Endothelial cell (in vitro differentiated cells): ENCODE data around the gene ARID1A. TPM values are rescaled to one million over a fixed set of nuclear protein-coding genes. Genes with fewer than 3 reads are reported as not detected.

Experiments used
- DNase-seq: peaks from one replicate; pipeline ENCODE4 v3.0.0; 2021; ENCODE audit warnings: low spot score
- H3K27ac Mint-ChIP-seq: one replicate; pipeline ENCODE4 v1.8.0; 2021; ENCODE audit warnings: mixed read lengths, inconsistent platforms; ENCODE audit not compliant: unreplicated experiment
- H3K27me3 Mint-ChIP-seq: one replicate; pipeline ENCODE4 v1.8.0; 2021; ENCODE audit warnings: mild to moderate bottlenecking, moderate library complexity, mixed read lengths, inconsistent platforms; ENCODE audit not compliant: unreplicated experiment
- H3K36me3 Mint-ChIP-seq: one replicate; pipeline ENCODE4 v1.8.0; 2021; ENCODE audit warnings: mild to moderate bottlenecking, low read depth, mixed read lengths, inconsistent platforms; ENCODE audit not compliant: unreplicated experiment
- H3K4me1 Mint-ChIP-seq: one replicate; pipeline ENCODE4 v1.8.0; 2021; ENCODE audit warnings: mild to moderate bottlenecking, mixed read lengths, inconsistent platforms; ENCODE audit not compliant: unreplicated experiment
- H3K4me3 Mint-ChIP-seq: one replicate; pipeline ENCODE4 v1.8.0; 2021; ENCODE audit warnings: mild to moderate bottlenecking, mixed read lengths, inconsistent platforms; ENCODE audit not compliant: unreplicated experiment
- H3K9me3 Mint-ChIP-seq: one replicate; pipeline ENCODE4 v1.8.0; 2021; ENCODE audit warnings: mixed read lengths, inconsistent platforms; ENCODE audit not compliant: unreplicated experiment
- CTCF ChIP-seq: fragments of 200-600 bp; sonication (generic); IDR thresholded peaks from one replicate; pipeline ENCODE4 v1.5.0; 2021; ENCODE audit warnings: antibody characterized with exemption; ENCODE audit not compliant: unreplicated experiment
- total RNA-seq: library from RNA; stranded (reverse); fragmentation: NEBNext Ultra II Directional; extraction: Animal tissue kit (Norgen Biotek cat#: 25700); gene quantifications from one replicate; pipeline ENCODE4 v1.2.1, GENCODE V29; 2021; ENCODE audit not compliant: unreplicated experiment

ARID1A gene
- total RNA-seq, 1 donor from 2014 or later = 115 TPM

- Mint-ChIP-seq H3K27ac (peak overlapping the region; percentile 32), H3K9me3 (no peaks in the 10 kb centered on the region), H3K4me3 (no peak overlapping the region), H3K36me3 (peaks cover 25% of the 10 kb centered on the region), H3K27me3 (peaks cover 3% of the 10 kb centered on the region), H3K4me1 (peaks cover 32% of the 10 kb centered on the region)
- no peak for TF ChIP-seq CTCF
- no peak for DNase-seq
Observed at GRCh38 chr1:26733392-26733791, 37.6 kb downstream of the ARID1A start.

- H3K9me3 Mint-ChIP-seq = no peaks in the 10 kb centered on the region
- peaks cover 3% of the 10 kb centered on the region for H3K27me3 Mint-ChIP-seq
- peak overlapping the region; percentile 32 for H3K27ac Mint-ChIP-seq
- H3K4me3 Mint-ChIP-seq = no peak overlapping the region
- peaks cover 27% of the 10 kb centered on the region for H3K4me1 Mint-ChIP-seq
- TF ChIP-seq CTCF = no peak
- peaks cover 25% of the 10 kb centered on the region for H3K36me3 Mint-ChIP-seq
- no peak for DNase-seq
Observed at GRCh38 chr1:26733982-26734381, 38.2 kb downstream of the ARID1A start.

GRCh38 chr1:26734501-26735058 lies 38.8 kb downstream of the ARID1A start:
- Mint-ChIP-seq H3K36me3 (peaks cover 25% of the 10 kb centered on the region), H3K27me3 (peaks cover 3% of the 10 kb centered on the region), H3K4me1 (peaks cover 33% of the 10 kb centered on the region), H3K9me3 (no peaks in the 10 kb centered on the region), H3K4me3 (no peak overlapping the region), H3K27ac (no peak overlapping the region)
- no peak for DNase-seq
- no peak for TF ChIP-seq CTCF

DNA sequence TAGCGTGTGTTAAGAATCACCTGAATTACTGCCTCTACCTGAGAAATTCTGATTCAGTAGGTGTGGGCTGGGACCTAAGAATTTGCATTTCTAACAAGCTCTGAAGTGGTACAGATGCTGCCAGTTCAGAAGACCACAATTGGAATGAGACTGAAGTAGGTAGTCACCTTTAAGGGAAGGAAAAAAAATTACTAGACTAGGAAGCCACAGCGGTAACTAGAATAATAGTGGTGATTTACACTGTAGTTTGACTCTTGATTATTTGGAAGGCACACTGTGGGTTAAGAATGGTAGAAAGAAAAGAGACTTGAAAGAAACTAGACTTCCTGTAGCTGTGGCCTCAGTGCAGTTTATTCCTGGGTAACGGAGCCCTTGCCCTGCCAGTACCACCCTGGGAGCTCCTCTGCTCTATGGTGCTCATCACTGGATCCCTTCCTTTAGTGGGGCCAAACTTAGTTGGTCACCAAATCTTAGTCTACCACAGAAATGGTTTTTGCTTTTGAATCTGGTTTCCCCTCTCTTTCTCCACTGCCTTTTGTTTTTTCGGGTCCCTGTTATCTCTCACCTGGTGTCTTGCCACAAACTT lies 43.6 kb downstream of the ARID1A start:
- no peak for TF ChIP-seq CTCF
- H3K36me3 Mint-ChIP-seq = peaks cover 38% of the 10 kb centered on the region
- no peaks in the 10 kb centered on the region for H3K9me3 Mint-ChIP-seq
- no peaks in the 10 kb centered on the region for H3K27me3 Mint-ChIP-seq
- H3K27ac Mint-ChIP-seq = peak overlapping the region; percentile 11
- no peak for DNase-seq
- peak overlapping the region; percentile 8 for H3K4me3 Mint-ChIP-seq
- H3K4me1 Mint-ChIP-seq = peaks cover 43% of the 10 kb centered on the region

DNA sequence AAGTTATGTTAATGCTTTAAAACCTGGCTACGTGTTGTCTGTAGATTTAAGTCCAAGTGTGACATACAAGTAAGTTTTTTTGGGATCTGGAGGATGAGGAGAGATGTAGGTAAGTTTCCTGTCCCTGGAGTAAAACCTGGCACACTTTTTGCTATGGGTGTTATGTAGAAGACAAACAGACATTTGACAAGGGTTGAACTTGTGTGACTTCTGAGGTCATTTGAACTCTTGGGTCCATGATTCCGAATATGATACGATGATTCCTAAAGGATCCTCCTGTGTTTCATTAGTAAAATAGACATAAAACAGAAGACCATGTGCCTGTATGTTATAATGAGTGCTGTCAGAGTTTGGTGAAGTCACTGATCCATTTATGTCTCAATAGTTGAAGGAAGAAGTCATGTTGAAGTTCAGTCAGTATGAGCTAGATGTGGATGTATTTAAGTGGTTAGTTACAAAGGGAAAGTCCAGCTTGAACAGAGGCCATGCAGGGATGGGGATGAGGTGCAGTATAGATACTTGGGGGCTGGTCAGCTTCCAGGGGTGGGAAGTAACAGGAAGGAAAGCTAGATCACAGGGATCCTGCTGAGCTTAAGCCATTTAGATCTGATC lies 44.3 kb downstream of the ARID1A start:
- TF ChIP-seq CTCF = no peak
- Mint-ChIP-seq H3K27me3 (no peaks in the 10 kb centered on the region), H3K4me3 (no peak overlapping the region), H3K9me3 (no peaks in the 10 kb centered on the region), H3K4me1 (peaks cover 50% of the 10 kb centered on the region), H3K27ac (no peak overlapping the region), H3K36me3 (peaks cover 39% of the 10 kb centered on the region)
- DNase-seq = no peak
